Measurements from ENCODE around the gene PSD4. TPM values are rescaled to one million over a fixed set of nuclear protein-coding genes. Genes with fewer than 3 reads are reported as not detected.

Gene PSD4
- total and polyA plus RNA-seq, 2 of the 4 experiments (the other 2 are of a cell fraction) = 0.36 to 0.70 TPM

GRCh38 chr2:113169586-113169985 is 4.2 kb upstream of the PSD4 start:
- BruUV-seq (replicated peaks) = no TSS peak
- CTCF ChIA-PET = no interaction called here

More at GRCh38 chr2:113169586-113169985, 4.2 kb upstream of the PSD4 start:
- Histone ChIP-seq H3K23ac (ENCODE audit: low read depth, low read length) (no peak overlapping the region), H2AFZ (replicated peaks; ENCODE audit: low read length, poor library complexity) (no peak overlapping the region), H4K5ac (ENCODE audit: low read depth, low read length) (no peak overlapping the region), H4K20me1 (ENCODE audit: insufficient read depth, low read length) (no peaks in the 10 kb centered on the region), H3K9me3 (ENCODE audit: control insufficient read depth, insufficient read depth, low read length) (no peaks in the 10 kb centered on the region), H3K4me2 (ENCODE audit: low read depth, low read length) (no peak overlapping the region), H3K56ac (ENCODE audit: extremely low read depth, insufficient read depth, low read length) (no peak overlapping the region), H4K8ac (ENCODE audit: low read depth in 2 of 2, low read length in 2 of 2) (no peak overlapping the region), H3K4me1 (ENCODE audit: control insufficient read depth, insufficient read depth, low read length) (no peaks in the 10 kb centered on the region), H3K18ac (ENCODE audit: low read depth, low read length) (no peak overlapping the region), H3K9ac (ENCODE audit: low read depth, low read length) (no peak overlapping the region), H3K4me3 (ENCODE audit: insufficient read depth, low read depth, low read length) (no peak overlapping the region), H3K9me1 (ENCODE audit: insufficient read depth, low read length) (no peaks in the 10 kb centered on the region), H3K36me3 (ENCODE audit: control insufficient read depth, insufficient read depth, low read length) (no peaks in the 10 kb centered on the region), H3K27me3 (ENCODE audit: control insufficient read depth, insufficient read depth, low read length) (peaks cover 15% of the 10 kb centered on the region), H3K79me1 (ENCODE audit: low read depth in 1 of 2, low read length in 2 of 2) (no peaks in the 10 kb centered on the region), H3K4ac (ENCODE audit: low read depth, low read length) (no peak overlapping the region), H2AK9ac (replicated peaks; ENCODE audit: low read depth, low read length, poor library complexity) (no peak overlapping the region), H2BK120ac (ENCODE audit: low read depth, low read length) (no peak overlapping the region), H2AK5ac (ENCODE audit: low read depth, low read length) (no peak overlapping the region), H3K14ac (replicated peaks; ENCODE audit: low read depth, low read length) (no peak overlapping the region), H3K27ac (ENCODE audit: insufficient read depth, low read length) (no peak overlapping the region), H4K91ac (ENCODE audit: insufficient read depth, low read depth, low read length) (no peak overlapping the region), H2BK5ac (ENCODE audit: low read depth, low read length, poor library complexity, severe bottlenecking) (no peak overlapping the region), H2BK15ac (ENCODE audit: low read depth, low read length) (no peak overlapping the region), H2BK20ac (ENCODE audit: low read depth, low read length) (no peak overlapping the region)
- no peak for DNase-seq
- POLR2A ChIA-PET (ENCODE audit: unreplicated experiment) = no interaction called here
- dilution Hi-C loops (cut with HindIII; ENCODE audit: low sequenced_read_pairs, unreplicated experiment) = no loop called here
- no peak for ATAC-seq (ENCODE audit: low read depth)
- intact Hi-C loops (cut with micrococcal nuclease) = no loop called here
- in situ Hi-C loops (cut with MboI; ENCODE audit: low sequenced_read_pairs) = no loop called here
- 58% methylated on average over 2 of the region's 3 CpGs; no CpG with 5 or more reads in 1 of the 2 experiments for WGBS, 2 experiments (ENCODE audit: extremely low coverage in 2 of 2, insufficient read length in 1 of 2)
- TF ChIP-seq NFE2L2 (IDR thresholded peaks at IDR 0.05; ENCODE audit: low read depth, low read length) = no peak
- TF ChIP-seq CTCF (conservative IDR thresholded peaks at IDR 0.05; ENCODE audit: low read depth, low read length) = no peak
- no peak for TF ChIP-seq CHD1 (IDR thresholded peaks at IDR 0.05; ENCODE audit: low read depth, low read length)
- TF ChIP-seq BHLHE40 (IDR thresholded peaks at IDR 0.05; ENCODE audit: low read depth, low read length) = no peak
- no peak for TF ChIP-seq RAD21 (IDR thresholded peaks at IDR 0.05; ENCODE audit: low read length)
- TF ChIP-seq RFX5 (IDR thresholded peaks at IDR 0.05; ENCODE audit: low read depth, low read length) = no peak
- TF ChIP-seq MXI1 (IDR thresholded peaks at IDR 0.05; ENCODE audit: borderline replicate concordance, low read depth, low read length) = no peak
- no peak for TF ChIP-seq MAFK (IDR thresholded peaks at IDR 0.05; ENCODE audit: low read depth, low read length)
- no peak for TF ChIP-seq CEBPB (IDR thresholded peaks at IDR 0.05; ENCODE audit: low read depth, low read length)
- TF ChIP-seq POLR2A (IDR thresholded peaks at IDR 0.05; ENCODE audit: low read depth, low read length) = no peak
- TF ChIP-seq SMC3 (IDR thresholded peaks at IDR 0.05; ENCODE audit: low read depth, low read length) = no peak
- TF ChIP-seq FOS (IDR thresholded peaks at IDR 0.05; ENCODE audit: low read depth, low read length) = no peak
